Liver (tissue), 9 donors: ENCODE data around the gene TCF25. TPM values are rescaled to one million over a fixed set of nuclear protein-coding genes. Genes with fewer than 3 reads are reported as not detected.
A peak's percentile ranks its signal among the peaks of the same experiment; 100 is the strongest.

Experiments
- DNase-seq: peaks from one replicate; pipeline ENCODE4 v3.0.0-alpha.2; 2017; ENCODE audit warnings: low spot score
- H3K27ac ChIP-seq, 2 donors: one replicate each; pipeline ENCODE4 v1.7.0; 2013; ENCODE audit warnings: inconsistent platforms in 2 of 2, low read length in 2 of 2, control low read depth in 1 of 2, low read depth in 1 of 2, mild to moderate bottlenecking in 1 of 2
- H3K27me3 ChIP-seq, 4 donors: one replicate each; pipeline versions ENCODE4 v1.6.1 to v1.7.0; 2013; ENCODE audit warnings: low read length in 3 of 4, inconsistent platforms in 1 of 4, mild to moderate bottlenecking in 1 of 4, moderate library complexity in 1 of 4; ENCODE audit not compliant: control insufficient read depth in 4 of 4, insufficient read depth in 4 of 4
- H3K36me3 ChIP-seq, 4 donors: one replicate each; pipeline versions ENCODE4 v1.6.1 to v1.7.0; 2013; ENCODE audit warnings: low read length in 3 of 4, mild to moderate bottlenecking in 3 of 4, low read depth in 1 of 4, moderate library complexity in 1 of 4; ENCODE audit not compliant: control insufficient read depth in 4 of 4, insufficient read depth in 3 of 4
- H3K4me1 ChIP-seq, 4 donors: one replicate each; pipeline versions ENCODE4 v1.6.1 to v1.7.0; 2013; ENCODE audit warnings: low read length in 3 of 4, mild to moderate bottlenecking in 3 of 4, moderate library complexity in 1 of 4; ENCODE audit not compliant: control insufficient read depth in 4 of 4, insufficient read depth in 4 of 4
- H3K4me3 ChIP-seq, 3 donors: one replicate each; pipeline versions ENCODE4 v1.6.1 to v1.7.0; 2013; ENCODE audit warnings: low read length in 3 of 3, control low read depth in 1 of 3, low read depth in 1 of 3, mild to moderate bottlenecking in 1 of 3
- H3K9ac ChIP-seq, 2 donors: one replicate each; pipeline ENCODE4 v1.7.0; 2013; ENCODE audit warnings: low read length in 2 of 2, mild to moderate bottlenecking in 2 of 2, moderate library complexity in 2 of 2, control low read depth in 1 of 2, low read depth in 1 of 2
- H3K9me3 ChIP-seq, 4 donors: one replicate each; pipeline versions ENCODE4 v1.6.1 to v1.7.0; 2013; ENCODE audit warnings: low read length in 3 of 4; ENCODE audit not compliant: control insufficient read depth in 4 of 4
- ATF3 ChIP-seq: IDR thresholded peaks from 2 replicates; pipeline ENCODE4 v1.6.1; 2016; ENCODE audit warnings: antibody characterized with exemption
- CTCF ChIP-seq: fragments of 150-350 bp; IDR thresholded peaks from 2 replicates; pipeline ENCODE4 v1.5.1; 2017; ENCODE audit warnings: improper control_type of control experiment, low read depth, low read length; ENCODE audit not compliant: missing input control
- FOXA1 ChIP-seq: IDR thresholded peaks from 2 replicates; pipeline ENCODE4 v1.6.1; 2016; ENCODE audit warnings: antibody characterized with exemption
- FOXA2 ChIP-seq: IDR thresholded peaks from 2 replicates; pipeline ENCODE4 v1.6.1; 2016; ENCODE audit warnings: antibody characterized with exemption
- HNF4A ChIP-seq, 2 donors: conservative IDR thresholded peaks; 2 replicates each; pipeline ENCODE4 v1.6.1; 2016; ENCODE audit warnings: antibody characterized with exemption in 2 of 2, mild to moderate bottlenecking in 2 of 2
- JUND ChIP-seq, 2 donors: IDR thresholded peaks; 2 replicates each; pipeline ENCODE4 v1.6.1; 2016; ENCODE audit warnings: antibody characterized with exemption in 2 of 2
- NR2F2 ChIP-seq: IDR thresholded peaks from 2 replicates; pipeline ENCODE4 v1.6.1; 2016; ENCODE audit warnings: antibody characterized with exemption
- RAD21 ChIP-seq, 2 donors: IDR thresholded peaks; 2 replicates each; pipeline ENCODE4 v1.6.1; 2016; ENCODE audit warnings: antibody characterized with exemption in 2 of 2, mild to moderate bottlenecking in 2 of 2
- RXRA ChIP-seq, 2 donors: IDR thresholded peaks; 2 replicates each; pipeline ENCODE4 v1.6.1; 2017 to 2018; ENCODE audit warnings: antibody characterized with exemption in 2 of 2, mild to moderate bottlenecking in 1 of 2
- TAF1 ChIP-seq: conservative IDR thresholded peaks from 2 replicates; pipeline ENCODE4 v1.6.1; 2016; ENCODE audit warnings: antibody characterized with exemption, mild to moderate bottlenecking
- YY1 ChIP-seq: IDR thresholded peaks from 2 replicates; pipeline ENCODE4 v1.6.1; 2016; ENCODE audit warnings: antibody characterized with exemption, mild to moderate bottlenecking
- WGBS: extraction: QIAGEN DNeasy Blood & Tissue Kit; methylation state at CpG from one replicate; pipeline ENCODE4 v1.1.7; 2013; 5-methylcytosine and 5-hydroxymethylcytosine counted together
- polyA plus RNA-seq, 2 donors: library from polyadenylated mRNA; stranded (reverse) in 1 of 2; unstranded in 1 of 2; fragments of 200-250 nt in 1 of 2; fragments of >200 nt in 1 of 2; fragmentation: Nextera tagmentation in 1 of 2; extraction: Ambion mirVana in 1 of 2; gene quantifications; one replicate each; pipeline versions ENCODE4 v1.2.1 to v1.2.3, GENCODE V29; 2013 to 2015
- total RNA-seq, 2 donors: library from RNA; depleted of rRNA; stranded (reverse); fragments of >200 nt; gene quantifications; one replicate each; pipeline ENCODE4 v1.2.3, GENCODE V29; 2014
- TF ChIP-seq, protein P1 (sequence below): IDR thresholded peaks from 2 replicates; pipeline ENCODE4 v1.6.1; 2016; ENCODE audit warnings: antibody characterized with exemption, mild to moderate bottlenecking
- donor health status: healthy.
- donor health status: healthy.
- donor health status: healthy.
- donor health status: healthy.
- donor health status: healthy.

TCF25 gene
- total and polyA plus RNA-seq, 4 donors = 59.6 to 98.8 (median 76.8) TPM

- TF ChIP-seq, protein P1, sequence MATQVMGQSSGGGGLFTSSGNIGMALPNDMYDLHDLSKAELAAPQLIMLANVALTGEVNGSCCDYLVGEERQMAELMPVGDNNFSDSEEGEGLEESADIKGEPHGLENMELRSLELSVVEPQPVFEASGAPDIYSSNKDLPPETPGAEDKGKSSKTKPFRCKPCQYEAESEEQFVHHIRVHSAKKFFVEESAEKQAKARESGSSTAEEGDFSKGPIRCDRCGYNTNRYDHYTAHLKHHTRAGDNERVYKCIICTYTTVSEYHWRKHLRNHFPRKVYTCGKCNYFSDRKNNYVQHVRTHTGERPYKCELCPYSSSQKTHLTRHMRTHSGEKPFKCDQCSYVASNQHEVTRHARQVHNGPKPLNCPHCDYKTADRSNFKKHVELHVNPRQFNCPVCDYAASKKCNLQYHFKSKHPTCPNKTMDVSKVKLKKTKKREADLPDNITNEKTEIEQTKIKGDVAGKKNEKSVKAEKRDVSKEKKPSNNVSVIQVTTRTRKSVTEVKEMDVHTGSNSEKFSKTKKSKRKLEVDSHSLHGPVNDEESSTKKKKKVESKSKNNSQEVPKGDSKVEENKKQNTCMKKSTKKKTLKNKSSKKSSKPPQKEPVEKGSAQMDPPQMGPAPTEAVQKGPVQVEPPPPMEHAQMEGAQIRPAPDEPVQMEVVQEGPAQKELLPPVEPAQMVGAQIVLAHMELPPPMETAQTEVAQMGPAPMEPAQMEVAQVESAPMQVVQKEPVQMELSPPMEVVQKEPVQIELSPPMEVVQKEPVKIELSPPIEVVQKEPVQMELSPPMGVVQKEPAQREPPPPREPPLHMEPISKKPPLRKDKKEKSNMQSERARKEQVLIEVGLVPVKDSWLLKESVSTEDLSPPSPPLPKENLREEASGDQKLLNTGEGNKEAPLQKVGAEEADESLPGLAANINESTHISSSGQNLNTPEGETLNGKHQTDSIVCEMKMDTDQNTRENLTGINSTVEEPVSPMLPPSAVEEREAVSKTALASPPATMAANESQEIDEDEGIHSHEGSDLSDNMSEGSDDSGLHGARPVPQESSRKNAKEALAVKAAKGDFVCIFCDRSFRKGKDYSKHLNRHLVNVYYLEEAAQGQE = no peak
- TF ChIP-seq TAF1 = no peak
- no peak for TF ChIP-seq JUND (IDR thresholded peaks at IDR 0.05)
- no peak for TF ChIP-seq RAD21 (IDR thresholded peaks at IDR 0.05)
- no peak for TF ChIP-seq FOXA2
- TF ChIP-seq ATF3 = no peak
- TF ChIP-seq RXRA (IDR thresholded peaks at IDR 0.05) = no peak
These were observed 42.2 kb downstream of the TCF25 start (continued) for GRCh38 chr16:89915303-89916232.

- no peak overlapping the region for H3K9ac ChIP-seq
- no peaks in the 10 kb centered on the region for H3K9me3 ChIP-seq
- no peak overlapping the region for H3K4me3 ChIP-seq
- 4% methylated on average over 39 of the region's 39 CpGs for WGBS
- peaks cover 0 to 3% (median 0%) of the 10 kb centered on the region in 4 donors for H3K27me3 ChIP-seq
- H3K36me3 ChIP-seq = no peaks in the 10 kb centered on the region
- H3K27ac ChIP-seq = no peak overlapping the region
- no peak for TF ChIP-seq CTCF
- TF ChIP-seq NR2F2 = no peak
- no peak for TF ChIP-seq FOXA1
- TF ChIP-seq RXRA (IDR thresholded peaks at IDR 0.05) = peak in 1 of 2 donors; percentile 8
- no peak for TF ChIP-seq HNF4A (conservative IDR thresholded peaks at IDR 0.05)
- no peak for TF ChIP-seq YY1
- DNase-seq = no peak
- H3K4me1 ChIP-seq = peaks cover 2 to 10% (median 6%) of the 10 kb centered on the region in 4 donors
These were observed 44.5 kb downstream of the TCF25 start for GRCh38 chr16:89917773-89918452.
